Esophagus muscularis mucosa (tissue), 3 donors: ENCODE measurements around the gene DSC1.

Source experiments
- CTCF ChIP-seq, 3 experiments: fragments of 200-600 bp in 2 of 3; fragments of 450-650 bp in 1 of 3; sonication (generic) in 2 of 3; IDR thresholded peaks; one replicate each; pipeline ENCODE4 v1.5.1; 2017 to 2019; ENCODE audit warnings: antibody characterized with exemption in 3 of 3, mild to moderate bottlenecking in 2 of 3, moderate library complexity in 1 of 3
- POLR2A ChIP-seq: fragments of 450-650 bp; IDR thresholded peaks from one replicate; pipeline ENCODE4 v1.6.1; 2017; ENCODE audit warnings: antibody characterized with exemption, moderate library complexity, mild to moderate bottlenecking, low read depth
- POLR2AphosphoS5 ChIP-seq, 2 donors: sonication (generic); formaldehyde crosslinking; IDR thresholded peaks; one replicate each; pipeline ENCODE4 v1.6.1; 2017; ENCODE audit warnings: antibody characterized with exemption in 2 of 2

- TF ChIP-seq CTCF (IDR thresholded peaks at IDR 0.05): no peak
- TF ChIP-seq POLR2AphosphoS5 (IDR thresholded peaks at IDR 0.05): no peak
- no peak for TF ChIP-seq POLR2A
Observed at GRCh38 chr18:31097666-31098065, 65.0 kb downstream of the DSC1 start.
